NOMO-1 (cell line): Measurements from ENCODE around the gene BTNL8.
"Not testable (repeated sequence)": the region's sequence is repeated elsewhere in the genome, so short reads cannot be mapped to it uniquely, and the experiment has no call there.

Experiments used
- DNase-seq, 2 experiments: peaks; one replicate each; lab custom pipeline; 2025; ENCODE audit not compliant: unreplicated experiment in 2 of 2; lab: John Stamatoyannopoulos, UW

Gene BTNL8

GRCh38 chr5:180874804-180875582 is 24.0 kb upstream of the BTNL8 start:
- no peak for DNase-seq

- no peak for DNase-seq
These were observed 23.0 kb upstream of the BTNL8 start for GRCh38 chr5:180875860-180876426.

- DNase-seq = not testable (repeated sequence)
These were observed 13.0 kb upstream of the BTNL8 start for GRCh38 chr5:180885845-180886529.

GRCh38 chr5:180889381-180889780 is 9.6 kb upstream of the BTNL8 start:
- no peak for DNase-seq

- DNase-seq = not testable (repeated sequence)
These were observed 3.6 kb upstream of the BTNL8 start for GRCh38 chr5:180895330-180895729.

- no peak for DNase-seq
These were observed 1.2 kb downstream of the BTNL8 start for GRCh38 chr5:180900178-180900577.

GRCh38 chr5:180901319-180902009 is 2.5 kb downstream of the BTNL8 start:
- DNase-seq = no peak

- DNase-seq = no peak
These were observed 9.4 kb downstream of the BTNL8 start for GRCh38 chr5:180908400-180908799.

GRCh38 chr5:180908998-180909731 is 10.2 kb downstream of the BTNL8 start:
- DNase-seq = peak; percentile 10 to 43

GRCh38 chr5:180909782-180910181 is 10.8 kb downstream of the BTNL8 start:
- DNase-seq = no peak

GRCh38 chr5:180910182-180910581 is 11.2 kb downstream of the BTNL8 start:
- DNase-seq = no peak

- DNase-seq = no peak
These were observed 11.8 kb downstream of the BTNL8 start for GRCh38 chr5:180910735-180911134.

GRCh38 chr5:180914646-180915045 is 15.7 kb downstream of the BTNL8 start:
- DNase-seq = no peak

GRCh38 chr5:180915924-180916323 is 17.0 kb downstream of the BTNL8 start:
- DNase-seq = peak; percentile 32 to 39

GRCh38 chr5:180918380-180918779 is 19.4 kb downstream of the BTNL8 start:
- no peak for DNase-seq

- no peak for DNase-seq
These were observed 21.8 kb downstream of the BTNL8 start for GRCh38 chr5:180920710-180921109.

- no peak for DNase-seq
These were observed 24.0 kb downstream of the BTNL8 start for GRCh38 chr5:180922932-180923331.

- DNase-seq = no peak
These were observed 33.7 kb downstream of the BTNL8 start for GRCh38 chr5:180932660-180933059.

GRCh38 chr5:180935203-180935602 is 36.2 kb downstream of the BTNL8 start:
- DNase-seq = no peak

- DNase-seq = no peak
These were observed 39.3 kb downstream of the BTNL8 start for GRCh38 chr5:180938294-180938693.
